A549 (cell line): Measurements from ENCODE around the gene STYX. TPM values are rescaled to one million over a fixed set of nuclear protein-coding genes. Genes with fewer than 3 reads are reported as not detected.

Experiments
- ATAC-seq, 2 experiments: fragments of 200-7000 bp in 1 of 2; fragments of >200 bp in 1 of 2; cut with Nextera tagmentation in 1 of 2; cut with Tn5 transposase in 1 of 2; 3 replicates each; pipeline versions ENCODE4 v1.8.0 to v1.9.1; 2018 to 2020; ENCODE audit warnings: mild to moderate bottlenecking in 1 of 2, moderate library complexity in 1 of 2
- CTCF ChIA-PET: fragments of 300-600 bp; sonication (Branson Sonifier 250); formaldehyde crosslinking; extraction: SDS; loops from one replicate; lab custom pipeline; 2021; ENCODE audit warnings: antibody characterized with exemption, inconsistent platforms; lab: Yijun Ruan, JAX
- POLR2A ChIA-PET: fragments of 350-600 bp; formaldehyde crosslinking; extraction: SDS; loops from one replicate; lab custom pipeline; 2021; ENCODE audit warnings: antibody characterized with exemption, inconsistent platforms; lab: Yijun Ruan, JAX
- DNase-seq, 2 experiments: peaks; one replicate each; pipeline versions ENCODE4 v3.0.0 to v3.0.0-alpha.2; 2011 to 2016; ENCODE audit warnings: low read depth in 1 of 2, low spot score in 1 of 2
- FAIRE-seq: peaks from 2 replicates; lab custom pipeline; 2011; peaks lifted over from hg19 to GRCh38; lab: Jason Lieb, UNC
- H3K27ac ChIP-seq, 2 experiments: fragments of >200 bp; sonication (Bioruptor Twin); formaldehyde crosslinking; 3 replicates each; pipeline ENCODE4 v1.5.1; 2016 to 2017
- H3K4me1 ChIP-seq: fragments of >200 bp; sonication (Bioruptor Twin); formaldehyde crosslinking; 3 replicates; pipeline ENCODE4 v1.6.1; 2016
- H3K4me2 ChIP-seq: fragments of >200 bp; sonication (Bioruptor Twin); formaldehyde crosslinking; 3 replicates; pipeline ENCODE4 v1.6.1; 2016
- H3K4me3 ChIP-seq: fragments of >200 bp; sonication (Bioruptor Twin); formaldehyde crosslinking; 3 replicates; pipeline ENCODE4 v1.5.1; 2016
- H3K9me3 ChIP-seq: fragments of >200 bp; sonication (Bioruptor Twin); formaldehyde crosslinking; 3 replicates; pipeline ENCODE4 v1.6.1; 2016
- ESRRA ChIP-seq: fragments of 150-350 bp; IDR thresholded peaks from 2 replicates; pipeline ENCODE4 v1.6.1; 2014; ENCODE audit warnings: mild to moderate bottlenecking, low read length, borderline replicate concordance
- FOSL2 ChIP-seq, 2 experiments: fragments of 450-650 bp in 1 of 2; fragments of >200 bp in 1 of 2; sonication (Bioruptor Twin) in 1 of 2; formaldehyde crosslinking; IDR thresholded peaks; 2 replicates each; pipeline versions ENCODE4 v1.5.0 to v1.6.1; 2016 to 2020; ENCODE audit warnings: mild to moderate bottlenecking in 1 of 2, moderate library complexity in 1 of 2
- HEYL ChIP-seq: fragments of 250-450 bp; sonication (Bioruptor Pico); IDR thresholded peaks from 2 replicates; pipeline ENCODE4 v1.8.0; 2021; ENCODE audit warnings: mild to moderate bottlenecking, moderate library complexity
- HMGXB4 ChIP-seq: fragments of 250-450 bp; sonication (Bioruptor Pico); IDR thresholded peaks from 2 replicates; pipeline ENCODE4 v1.5.0; 2021; ENCODE audit warnings: mild to moderate bottlenecking, moderate library complexity, borderline replicate concordance
- KDM5A ChIP-seq: fragments of 200-600 bp; sonication (generic); IDR thresholded peaks from 2 replicates; pipeline ENCODE4 v1.6.1; 2016; ENCODE audit warnings: antibody characterized with exemption, mild to moderate bottlenecking
- NFE2L2 ChIP-seq: fragments of 150-350 bp; conservative IDR thresholded peaks from 2 replicates; pipeline ENCODE4 v1.6.1; 2014; ENCODE audit warnings: low read length
- POLR2A ChIP-seq: IDR thresholded peaks from 2 replicates; pipeline ENCODE4 v1.6.1; 2012; ENCODE audit warnings: mild to moderate bottlenecking, low read length
- RAD21 ChIP-seq, 2 experiments: fragments of >200 bp in 1 of 2; sonication (Bioruptor Twin) in 1 of 2; formaldehyde crosslinking in 1 of 2; IDR thresholded peaks in 1 of 2; conservative IDR thresholded peaks in 1 of 2; 2 replicates in 1 of 2; 3 replicates in 1 of 2; pipeline ENCODE4 v1.6.1; 2012 to 2018; ENCODE audit warnings: inconsistent platforms in 1 of 2
- REST ChIP-seq: fragments of 200-600 bp; sonication (generic); IDR thresholded peaks from 2 replicates; pipeline ENCODE4 v1.6.1; 2016; ENCODE audit warnings: antibody characterized with exemption, mild to moderate bottlenecking, moderate library complexity
- SREBF2 ChIP-seq: fragments of 450-650 bp; IDR thresholded peaks from 2 replicates; pipeline ENCODE4 v1.6.1; 2014; ENCODE audit warnings: mild to moderate bottlenecking, moderate library complexity
- TP53 ChIP-seq: fragments of 250-450 bp; sonication (Bioruptor Pico); IDR thresholded peaks from 2 replicates; pipeline ENCODE4 v1.5.0; 2021; ENCODE audit warnings: mild to moderate bottlenecking, moderate library complexity
- ZSCAN20 ChIP-seq: fragments of 250-450 bp; sonication (Bioruptor Pico); IDR thresholded peaks from 2 replicates; pipeline ENCODE4 v1.8.0; 2022; ENCODE audit warnings: mild to moderate bottlenecking, moderate library complexity
- whole genome bisulfite sequencing: methylation state at CpG from one replicate; pipeline ENCODE4 v1.1.6; 2017; ENCODE audit errors: missing lambda C conversion rate; 5-methylcytosine and 5-hydroxymethylcytosine counted together
- polyA plus RNA-seq, 4 experiments: library from polyadenylated mRNA; depleted of rRNA in 3 of 4; stranded (reverse); fragments of >200 nt; fragmentation: RNase III in 1 of 4; extraction: RNeasy Plus Mini Kit Qiagen cat#74134 plus additional on column Dnase treatment in 1 of 4; gene quantifications; 2 replicates in 3 of 4; 3 replicates in 1 of 4; pipeline ENCODE4 v1.2.3, GENCODE V29; 2011 to 2017
- TF ChIP-seq, protein P1 (sequence below): fragments of 450-650 bp; IDR thresholded peaks from 2 replicates; pipeline ENCODE4 v1.6.1; 2014; ENCODE audit warnings: antibody characterized with exemption
- TF ChIP-seq, protein P2 (sequence below): IDR thresholded peaks from 2 replicates; pipeline ENCODE4 v1.6.1; 2012
- TF ChIP-seq, protein P3 (sequence below): IDR thresholded peaks from 2 replicates; pipeline ENCODE4 v1.6.1; 2012

Gene STYX
- polyA plus RNA-seq, 2 of the 4 experiments (the other 2 are of a cell fraction), result 7.6 to 12.0 TPM

DNA sequence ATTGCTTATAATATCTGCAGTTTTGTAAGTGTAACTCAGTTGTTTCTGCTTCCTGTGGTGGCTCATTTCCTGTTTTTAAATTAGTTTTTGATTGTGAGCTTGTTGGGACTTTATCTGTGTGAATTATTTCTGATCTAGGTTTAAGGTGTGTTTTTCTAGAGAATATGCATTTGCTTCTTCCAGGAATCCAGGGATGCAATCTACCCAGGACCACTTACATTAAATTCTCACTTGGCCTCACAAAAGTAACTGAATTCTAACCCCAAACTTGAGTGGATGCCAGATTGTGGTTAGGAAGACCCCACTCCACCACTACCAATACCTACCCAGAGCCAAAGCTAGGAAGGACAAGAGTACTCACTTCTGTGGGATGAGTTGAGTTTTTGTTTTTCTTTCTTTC lies 11.9 kb downstream of the STYX start:
- Histone ChIP-seq H3K4me2 (no peak overlapping the region), H3K4me3 (no peak overlapping the region), H3K27ac (no peak overlapping the region), H3K4me1 (no peaks in the 10 kb centered on the region), H3K9me3 (no peaks in the 10 kb centered on the region)
- TF ChIP-seq FOSL2 (IDR thresholded peaks at IDR 0.05), result no peak
- TF ChIP-seq FOSL2 (CRISPR knock-in tag; IDR thresholded peaks at IDR 0.05), result no peak
- TF ChIP-seq, protein P1, sequence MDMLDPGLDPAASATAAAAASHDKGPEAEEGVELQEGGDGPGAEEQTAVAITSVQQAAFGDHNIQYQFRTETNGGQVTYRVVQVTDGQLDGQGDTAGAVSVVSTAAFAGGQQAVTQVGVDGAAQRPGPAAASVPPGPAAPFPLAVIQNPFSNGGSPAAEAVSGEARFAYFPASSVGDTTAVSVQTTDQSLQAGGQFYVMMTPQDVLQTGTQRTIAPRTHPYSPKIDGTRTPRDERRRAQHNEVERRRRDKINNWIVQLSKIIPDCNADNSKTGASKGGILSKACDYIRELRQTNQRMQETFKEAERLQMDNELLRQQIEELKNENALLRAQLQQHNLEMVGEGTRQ, result no peak
- DNase-seq (no peak), ATAC-seq (no peak), FAIRE-seq (no peak)
- CTCF ChIA-PET, result interaction anchor here (1.2 to 1.5 kb wide), 2 partner anchors 34 to 146 kb away, joined by 4 to 5 read pairs; no protein-coding TSS in a partner anchor
- POLR2A ChIA-PET, result no interaction called here

DNA sequence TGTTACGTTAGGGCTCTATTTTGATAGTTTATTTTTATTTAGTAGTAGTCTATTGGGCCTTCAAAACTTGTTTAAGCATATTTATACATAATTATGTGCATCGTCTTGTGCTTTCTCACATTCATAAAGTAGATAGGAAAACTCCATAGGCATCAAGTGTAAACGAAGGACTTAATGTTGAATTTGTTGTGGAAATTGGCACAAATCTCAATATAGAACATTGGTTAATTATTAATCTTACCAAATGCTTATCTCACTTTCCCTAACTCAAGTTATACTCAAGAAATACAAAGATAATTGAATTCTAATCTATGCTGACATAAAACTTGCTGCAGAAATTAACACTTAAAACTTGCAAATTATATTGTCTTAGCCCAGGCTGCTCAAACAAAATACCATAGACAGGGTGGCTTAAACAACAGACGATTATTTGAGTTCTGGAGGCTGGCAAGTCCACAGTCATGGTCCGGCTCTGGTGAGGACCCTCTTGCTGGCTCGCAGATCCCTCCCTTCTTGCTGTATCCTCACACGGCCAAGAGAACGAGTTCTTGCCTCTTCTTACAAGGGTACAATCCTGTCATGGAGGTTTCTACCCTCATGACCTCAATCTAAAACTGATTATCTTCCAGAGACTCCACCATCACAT lies 18.8 kb downstream of the STYX start:
- 88% methylated on average over 8 of the region's 8 CpGs for WGBS
- H3K9me3 ChIP-seq, result no peaks in the 10 kb centered on the region
- no peak overlapping the region for H3K27ac ChIP-seq
- FAIRE-seq (no peak), DNase-seq (no peak), ATAC-seq (no peak)
- no peak for TF ChIP-seq REST
- TF ChIP-seq, protein P2, sequence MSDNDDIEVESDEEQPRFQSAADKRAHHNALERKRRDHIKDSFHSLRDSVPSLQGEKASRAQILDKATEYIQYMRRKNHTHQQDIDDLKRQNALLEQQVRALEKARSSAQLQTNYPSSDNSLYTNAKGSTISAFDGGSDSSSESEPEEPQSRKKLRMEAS, result no peak
- TF ChIP-seq POLR2A, result no peak
- TF ChIP-seq ZSCAN20 (CRISPR knock-in tag), result no peak
- TF ChIP-seq, protein P3, sequence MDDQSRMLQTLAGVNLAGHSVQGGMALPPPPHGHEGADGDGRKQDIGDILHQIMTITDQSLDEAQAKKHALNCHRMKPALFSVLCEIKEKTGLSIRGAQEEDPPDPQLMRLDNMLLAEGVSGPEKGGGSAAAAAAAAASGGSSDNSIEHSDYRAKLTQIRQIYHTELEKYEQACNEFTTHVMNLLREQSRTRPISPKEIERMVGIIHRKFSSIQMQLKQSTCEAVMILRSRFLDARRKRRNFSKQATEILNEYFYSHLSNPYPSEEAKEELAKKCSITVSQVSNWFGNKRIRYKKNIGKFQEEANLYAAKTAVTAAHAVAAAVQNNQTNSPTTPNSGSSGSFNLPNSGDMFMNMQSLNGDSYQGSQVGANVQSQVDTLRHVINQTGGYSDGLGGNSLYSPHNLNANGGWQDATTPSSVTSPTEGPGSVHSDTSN, result no peak
- TF ChIP-seq HMGXB4 (CRISPR knock-in tag), result no peak
- no peak for TF ChIP-seq SREBF2
- no peak for TF ChIP-seq KDM5A
- TF ChIP-seq ESRRA, result no peak
- H3K4me1 ChIP-seq, result no peaks in the 10 kb centered on the region
- no peak overlapping the region for H3K4me2 ChIP-seq
- CTCF ChIA-PET, result no interaction called here
- POLR2A ChIA-PET, result no interaction called here
- no peak overlapping the region for H3K4me3 ChIP-seq

DNA sequence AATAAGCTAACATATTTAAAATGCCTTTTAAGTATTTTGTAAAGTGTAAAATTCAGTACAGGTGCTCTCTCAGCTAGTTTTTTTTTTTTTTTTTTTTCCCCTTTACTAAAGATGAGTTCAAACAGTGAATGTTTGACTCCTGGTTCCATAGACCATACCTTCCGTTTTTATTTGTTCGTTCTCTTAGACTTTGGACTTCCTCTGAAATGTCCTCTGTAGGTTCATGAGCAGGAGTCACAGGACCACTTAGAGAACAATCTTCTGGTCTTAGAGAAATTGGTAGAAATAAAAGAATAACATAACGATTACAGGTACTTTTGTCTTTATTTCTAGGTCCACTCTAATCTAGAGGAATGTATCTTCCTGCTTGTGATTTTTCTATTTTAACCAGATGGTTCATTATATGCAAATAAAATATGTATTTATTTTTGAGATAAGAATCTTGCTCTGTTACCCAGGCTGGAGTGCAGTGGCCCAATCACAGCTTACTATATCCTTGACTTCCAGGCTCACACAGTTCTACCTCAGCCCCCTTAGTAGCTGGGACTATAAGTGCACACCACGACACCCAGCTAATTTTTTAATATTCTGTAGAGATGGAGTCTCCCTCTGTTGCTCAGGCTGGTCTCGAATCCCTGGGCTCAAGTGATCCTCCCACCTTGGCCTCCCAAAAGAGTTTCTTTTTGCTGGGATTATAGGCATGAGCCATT lies 25.8 kb downstream of the STYX start:
- TF ChIP-seq ZSCAN20 (CRISPR knock-in tag) (no peak), RAD21 (conservative IDR thresholded peaks at IDR 0.05 in 1 of 2, IDR thresholded peaks at IDR 0.05 in 1 of 2) (no peak), TP53 (no peak), NFE2L2 (no peak), HMGXB4 (CRISPR knock-in tag) (no peak), HEYL (CRISPR knock-in tag) (no peak)
- FAIRE-seq, result no peak
- no peak for DNase-seq
- H3K27ac ChIP-seq, result no peak overlapping the region
- ATAC-seq, result no peak
- H3K4me2 ChIP-seq, result no peak overlapping the region; the same call in 2 of the 3 replicates
- 62% methylated on average over 5 of the region's 5 CpGs for WGBS
- H3K4me1 ChIP-seq, result peaks cover 5% of the 10 kb centered on the region; the same call in 1 of the 3 replicates
- H3K4me3 ChIP-seq, result no peak overlapping the region
- ChIA-PET CTCF (no interaction called here), POLR2A (no interaction called here)
- no peaks in the 10 kb centered on the region for H3K9me3 ChIP-seq
